ENCODE results near the gene SMIM41.
A peak's percentile ranks its signal among the peaks of the same experiment; 100 is the strongest.

SMIM41 gene

DNA sequence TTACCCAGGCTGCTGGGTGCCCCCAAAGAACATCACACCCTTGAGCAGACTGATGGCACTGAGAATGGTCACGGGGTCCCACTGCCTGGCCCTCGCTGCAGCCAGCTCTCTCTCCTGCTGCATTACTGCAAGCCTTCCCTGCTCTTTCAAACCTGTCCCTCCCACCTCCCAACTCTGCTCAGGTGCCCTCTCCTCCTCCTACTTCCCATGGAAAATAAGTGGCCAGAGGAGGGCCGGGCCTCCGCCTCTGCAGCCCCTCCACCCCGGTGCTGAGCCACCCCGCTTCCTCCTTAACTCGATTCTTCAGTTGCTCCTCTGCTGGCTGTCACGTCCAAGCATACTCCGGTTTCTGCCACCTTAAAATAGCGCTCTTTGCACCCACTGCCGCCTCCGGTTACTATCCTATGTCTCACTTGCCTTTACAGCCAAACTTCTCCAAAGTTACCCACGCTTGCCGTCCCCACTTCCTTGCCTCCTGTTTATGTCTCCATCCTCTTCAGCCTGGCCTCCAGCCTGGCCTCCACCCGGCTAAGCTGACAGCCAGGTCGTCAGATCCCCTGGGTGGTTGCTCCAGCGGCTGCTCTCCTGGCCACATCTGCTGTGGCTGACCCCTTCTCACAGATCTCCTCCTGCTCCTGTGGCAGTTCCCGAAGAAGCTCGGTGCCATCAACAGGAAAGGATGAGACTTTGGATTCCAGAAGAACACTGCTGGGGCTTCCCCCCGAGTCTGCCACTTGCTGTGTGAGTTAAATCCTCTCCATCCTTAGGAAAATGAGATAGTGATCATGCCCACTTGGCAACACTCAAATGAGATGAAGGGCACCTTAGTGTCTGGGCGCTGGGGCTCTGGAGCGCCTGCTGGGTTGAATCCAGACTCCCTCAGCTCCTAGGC, 7.7 kb downstream of the SMIM41 start:
- H3K4me3 ChIP-seq (ENCODE audit: low read depth, low read length): no peak overlapping the region
- TF ChIP-seq, protein P1, sequence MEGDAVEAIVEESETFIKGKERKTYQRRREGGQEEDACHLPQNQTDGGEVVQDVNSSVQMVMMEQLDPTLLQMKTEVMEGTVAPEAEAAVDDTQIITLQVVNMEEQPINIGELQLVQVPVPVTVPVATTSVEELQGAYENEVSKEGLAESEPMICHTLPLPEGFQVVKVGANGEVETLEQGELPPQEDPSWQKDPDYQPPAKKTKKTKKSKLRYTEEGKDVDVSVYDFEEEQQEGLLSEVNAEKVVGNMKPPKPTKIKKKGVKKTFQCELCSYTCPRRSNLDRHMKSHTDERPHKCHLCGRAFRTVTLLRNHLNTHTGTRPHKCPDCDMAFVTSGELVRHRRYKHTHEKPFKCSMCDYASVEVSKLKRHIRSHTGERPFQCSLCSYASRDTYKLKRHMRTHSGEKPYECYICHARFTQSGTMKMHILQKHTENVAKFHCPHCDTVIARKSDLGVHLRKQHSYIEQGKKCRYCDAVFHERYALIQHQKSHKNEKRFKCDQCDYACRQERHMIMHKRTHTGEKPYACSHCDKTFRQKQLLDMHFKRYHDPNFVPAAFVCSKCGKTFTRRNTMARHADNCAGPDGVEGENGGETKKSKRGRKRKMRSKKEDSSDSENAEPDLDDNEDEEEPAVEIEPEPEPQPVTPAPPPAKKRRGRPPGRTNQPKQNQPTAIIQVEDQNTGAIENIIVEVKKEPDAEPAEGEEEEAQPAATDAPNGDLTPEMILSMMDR (IDR thresholded peaks at IDR 0.05; ENCODE audit: low read depth, low read length): no peak
- H3K27me3 ChIP-seq: peaks cover 13% of the 10 kb centered on the region
- H3K9me3 ChIP-seq: no peaks in the 10 kb centered on the region
- peaks cover 16% of the 10 kb centered on the region for H3K4me1 ChIP-seq
- no peak for DNase-seq
- no peaks in the 10 kb centered on the region for H3K36me3 ChIP-seq

DNA sequence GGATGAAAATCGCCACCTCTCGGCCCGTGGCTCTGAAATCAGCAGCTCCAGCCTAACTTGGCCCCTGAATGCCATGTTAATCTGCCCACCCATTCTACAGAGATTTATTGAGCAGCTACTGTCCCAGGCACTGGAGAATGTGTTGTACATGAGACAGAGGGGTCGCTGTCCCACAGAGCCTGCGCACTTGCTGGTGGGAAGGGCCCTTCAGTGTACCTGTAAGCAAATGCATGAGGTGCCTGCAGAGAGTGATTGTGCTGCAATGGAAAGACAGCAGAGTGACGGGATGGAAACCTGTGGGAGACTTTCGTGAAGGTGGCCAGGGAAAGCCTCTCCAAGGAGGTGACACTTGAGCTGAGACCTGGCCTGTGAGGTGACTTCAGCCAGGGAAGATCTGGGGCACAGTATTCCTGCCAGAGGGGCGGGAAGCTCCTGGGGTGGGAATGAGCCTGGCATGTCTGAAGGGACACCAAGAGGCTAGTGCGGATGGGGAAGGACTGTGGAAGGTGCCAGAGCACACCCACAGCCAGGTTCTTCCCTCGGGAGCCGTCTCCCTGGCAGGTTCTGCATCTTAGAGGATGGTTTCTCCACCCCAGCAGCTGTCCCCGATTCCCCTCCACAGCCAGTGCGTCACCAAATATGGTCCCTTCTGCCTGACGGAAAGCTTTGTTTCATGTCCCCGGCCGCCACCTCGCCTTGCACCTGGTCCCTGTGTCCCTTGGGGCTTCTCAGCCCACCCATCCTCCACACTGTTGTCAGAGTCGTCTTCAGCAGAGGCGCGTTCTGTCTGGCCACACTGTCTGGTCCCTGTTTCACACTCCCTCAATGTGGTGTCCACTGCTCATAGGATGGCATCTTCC, 8.7 kb downstream of the SMIM41 start:
- H3K36me3 ChIP-seq: no peaks in the 10 kb centered on the region
- TF ChIP-seq, protein P1 (IDR thresholded peaks at IDR 0.05; ENCODE audit: low read depth, low read length): no peak
- H3K9me3 ChIP-seq: no peaks in the 10 kb centered on the region
- no peak overlapping the region for H3K4me3 ChIP-seq (ENCODE audit: low read depth, low read length)
- peaks cover 6% of the 10 kb centered on the region for H3K4me1 ChIP-seq
- peak; percentile 49 for DNase-seq
- peaks cover 14% of the 10 kb centered on the region for H3K27me3 ChIP-seq

DNA sequence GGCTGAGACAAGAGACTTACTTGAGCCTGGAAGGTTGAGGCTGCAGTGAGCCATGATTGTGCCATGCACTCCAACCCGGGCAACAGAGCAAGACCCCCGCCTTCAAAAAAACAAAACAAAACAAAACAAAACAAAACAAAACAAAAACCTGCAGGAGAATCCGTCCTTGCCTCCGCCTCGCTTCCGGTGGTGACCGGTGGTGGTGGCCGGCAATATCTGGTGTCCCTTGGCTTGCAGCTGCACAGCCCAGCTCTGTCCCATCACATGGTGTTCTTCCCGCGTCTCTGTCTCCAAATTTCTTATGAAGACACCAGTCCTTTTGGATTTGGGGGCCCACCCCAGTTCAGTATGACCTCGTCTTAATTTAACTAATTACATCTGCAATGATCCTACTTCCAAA, 10.0 kb downstream of the SMIM41 start:
- TF ChIP-seq, protein P1 (IDR thresholded peaks at IDR 0.05; ENCODE audit: low read depth, low read length): no peak
- peaks cover 4% of the 10 kb centered on the region; the same call in 1 of the 2 replicates for H3K4me1 ChIP-seq
- no peaks in the 10 kb centered on the region for H3K36me3 ChIP-seq

DNA sequence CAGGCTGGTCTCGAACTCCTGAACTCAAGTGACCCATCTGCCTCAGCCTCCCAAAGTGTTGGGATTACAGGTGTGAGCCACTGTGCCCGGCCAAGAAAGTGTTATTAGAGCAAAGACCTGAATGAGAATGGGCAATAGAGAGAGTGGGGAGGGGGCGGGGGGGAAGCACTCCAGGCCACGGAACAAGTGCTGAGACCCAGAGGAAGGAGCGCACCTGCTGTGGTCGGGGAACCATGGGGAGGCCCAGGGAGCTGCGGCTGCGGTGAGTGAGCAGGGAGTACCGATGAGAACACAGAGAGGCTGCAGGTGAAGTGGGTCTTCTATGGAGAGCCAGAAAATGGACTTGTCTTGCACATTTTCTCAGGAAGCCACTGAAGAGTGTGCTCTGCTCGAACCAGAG, 10.8 kb downstream of the SMIM41 start:
- H3K4me3 ChIP-seq (ENCODE audit: low read depth, low read length): no peak overlapping the region
- no peaks in the 10 kb centered on the region for H3K9me3 ChIP-seq
- H3K36me3 ChIP-seq: no peaks in the 10 kb centered on the region
- DNase-seq: no peak
- TF ChIP-seq, protein P1 (IDR thresholded peaks at IDR 0.05; ENCODE audit: low read depth, low read length): no peak
- peaks cover 4% of the 10 kb centered on the region; the same call in 1 of the 2 replicates for H3K4me1 ChIP-seq
- peaks cover 14% of the 10 kb centered on the region for H3K27me3 ChIP-seq

More for the DNA sequence above, 10.0 kb downstream of the SMIM41 start:
- Histone ChIP-seq H3K9me3 (no peaks in the 10 kb centered on the region), H3K27me3 (peaks cover 14% of the 10 kb centered on the region), H3K4me3 (ENCODE audit: low read depth, low read length) (no peak overlapping the region)
- no peak for DNase-seq

DNA sequence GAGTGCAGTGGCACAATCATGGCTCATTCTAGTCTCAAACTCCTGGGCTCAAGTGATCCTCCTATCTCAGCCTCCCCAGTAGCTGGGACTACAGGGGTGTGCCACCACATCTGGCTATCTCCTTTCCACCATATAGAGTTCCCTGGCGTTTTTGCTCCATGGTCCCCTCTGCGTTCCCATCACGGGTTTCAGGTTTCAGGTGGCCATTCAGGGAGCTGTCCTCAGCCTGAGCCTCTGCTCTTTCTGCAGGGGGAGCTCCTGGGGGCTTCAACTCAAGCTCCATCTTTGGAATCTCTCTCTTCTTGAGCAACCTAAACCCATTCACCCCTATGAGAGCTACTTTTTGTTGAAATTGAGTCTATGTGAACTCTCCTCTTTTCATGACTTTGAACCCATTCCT, 11.6 kb downstream of the SMIM41 start:
- no peaks in the 10 kb centered on the region for H3K36me3 ChIP-seq
- H3K4me1 ChIP-seq: peaks cover 4% of the 10 kb centered on the region; the same call in 1 of the 2 replicates
- no peak overlapping the region for H3K4me3 ChIP-seq (ENCODE audit: low read depth, low read length)
- TF ChIP-seq, protein P1 (IDR thresholded peaks at IDR 0.05; ENCODE audit: low read depth, low read length): no peak
- no peak for DNase-seq
- no peaks in the 10 kb centered on the region for H3K9me3 ChIP-seq
- H3K27me3 ChIP-seq: peaks cover 14% of the 10 kb centered on the region
